ENCODE results near the gene CCDC3. TPM values are rescaled to one million over a fixed set of nuclear protein-coding genes. Genes with fewer than 3 reads are reported as not detected.
"Not testable (repeated sequence)": the region's sequence is repeated elsewhere in the genome, so short reads cannot be mapped to it uniquely, and the experiment has no call there.

The CCDC3 gene
- total RNA-seq, 2 donors from 2014 or later, result 10.0 to 14.9 TPM

- Histone ChIP-seq H3K27me3 (no peaks in the 10 kb centered on the region), H3K36me3 (no peaks in the 10 kb centered on the region), H3K4me1 (no peaks in the 10 kb centered on the region), H3K4me3 (no peak overlapping the region), H3K9me3 (peaks cover 0 to 3% of the 10 kb centered on the region in 2 donors), H3K27ac (no peak overlapping the region)
- TF ChIP-seq CTCF (IDR thresholded peaks at IDR 0.05), result no peak
- no peak for DNase-seq (ENCODE audit: low spot score)
Measured at GRCh38 chr10:12874501-12874900, 127.0 kb downstream of the CCDC3 start.

GRCh38 chr10:12873172-12873571 lies 128.3 kb downstream of the CCDC3 start:
- no peak for DNase-seq (ENCODE audit: low spot score)
- no peak overlapping the region for H3K27ac ChIP-seq
- no peaks in the 10 kb centered on the region for H3K36me3 ChIP-seq
- TF ChIP-seq CTCF (IDR thresholded peaks at IDR 0.05), result no peak
- H3K9me3 ChIP-seq, result no peaks in the 10 kb centered on the region
- no peaks in the 10 kb centered on the region for H3K4me1 ChIP-seq
- H3K27me3 ChIP-seq, result no peaks in the 10 kb centered on the region
- H3K4me3 ChIP-seq, result no peak overlapping the region

- Histone ChIP-seq H3K4me3 (no peak overlapping the region), H3K36me3 (no peaks in the 10 kb centered on the region), H3K9me3 (no peaks in the 10 kb centered on the region), H3K27ac (no peak overlapping the region), H3K4me1 (no peaks in the 10 kb centered on the region), H3K27me3 (no peaks in the 10 kb centered on the region)
- no peak for DNase-seq (ENCODE audit: low spot score)
- TF ChIP-seq CTCF (IDR thresholded peaks at IDR 0.05), result no peak
Measured at GRCh38 chr10:12872577-12872976, 128.9 kb downstream of the CCDC3 start.

GRCh38 chr10:12869427-12869826 lies 132.1 kb downstream of the CCDC3 start:
- TF ChIP-seq CTCF (IDR thresholded peaks at IDR 0.05), result no peak
- DNase-seq (ENCODE audit: low spot score), result no peak
- Histone ChIP-seq H3K27ac (no peak overlapping the region), H3K27me3 (no peaks in the 10 kb centered on the region), H3K9me3 (no peaks in the 10 kb centered on the region), H3K4me3 (no peak overlapping the region), H3K4me1 (no peaks in the 10 kb centered on the region), H3K36me3 (no peaks in the 10 kb centered on the region)

GRCh38 chr10:12868229-12868628 lies 133.3 kb downstream of the CCDC3 start:
- Histone ChIP-seq H3K27ac (no peak overlapping the region), H3K4me1 (no peaks in the 10 kb centered on the region), H3K9me3 (no peaks in the 10 kb centered on the region), H3K27me3 (no peaks in the 10 kb centered on the region), H3K4me3 (no peak overlapping the region), H3K36me3 (no peaks in the 10 kb centered on the region)
- no peak for DNase-seq (ENCODE audit: low spot score)
- TF ChIP-seq CTCF (IDR thresholded peaks at IDR 0.05), result no peak

- H3K4me1 ChIP-seq, H3K27ac ChIP-seq: not testable (repeated sequence)
Measured at GRCh38 chr10:12865515-12865914, 136.0 kb downstream of the CCDC3 start.

More at GRCh38 chr10:12865515-12865914, 136.0 kb downstream of the CCDC3 start:
- not testable (repeated sequence) for H3K27me3 ChIP-seq, H3K36me3 ChIP-seq, H3K9me3 ChIP-seq, H3K4me3 ChIP-seq
- DNase-seq (ENCODE audit: low spot score), result peak; percentile 40

Measured in right atrium auricular region (tissue), 2 donors.